ENCODE measurements around the gene STK38.

- TF ChIP-seq GATA2 (IDR thresholded peaks at IDR 0.05; ENCODE audit: low read depth, low read length) (no peak), GATA3 (IDR thresholded peaks at IDR 0.05; ENCODE audit: low read depth, low read length) (no peak)
Measured at GRCh38 chr6:36506611-36507010, 40.7 kb downstream of the STK38 start.
